Measurements from ENCODE around the gene CDC25A.

- TF ChIP-seq ARNTL (CRISPR knock-in tag; IDR thresholded peaks at IDR 0.05; ENCODE audit: borderline replicate concordance, low read depth) (no peak), ZNF565 (CRISPR knock-in tag; conservative IDR thresholded peaks at IDR 0.05; ENCODE audit: low read depth) (no peak)
Measured at GRCh38 chr3:48209445-48209844, 21.2 kb upstream of the CDC25A start.

All from SK-N-SH treated with all-trans-retinoic acid at 6 μM for 48 hours (cell line).